Fibroblast of lung (primary cell): ENCODE measurements around the gene PRDX2. TPM values are rescaled to one million over a fixed set of nuclear protein-coding genes. Genes with fewer than 3 reads are reported as not detected.

Source experiments
- DNase-seq, 2 donors: peaks; one replicate each; pipeline versions ENCODE4 v3.0.0 to v3.0.0-alpha.2; 2010; ENCODE audit warnings: low read depth in 2 of 2
- H2AFZ ChIP-seq: 2 replicates; pipeline ENCODE4 v1.5.1; 2012; ENCODE audit warnings: low read length, control low read depth, inconsistent platforms
- H3K27ac ChIP-seq: 2 replicates; pipeline ENCODE4 v1.5.1; 2011; ENCODE audit warnings: low read length, control low read depth; ENCODE audit not compliant: insufficient read depth
- H3K27me3 ChIP-seq: 2 replicates; pipeline ENCODE4 v1.5.1; 2011; ENCODE audit warnings: mild to moderate bottlenecking, low read length; ENCODE audit not compliant: control insufficient read depth, insufficient read depth
- H3K36me3 ChIP-seq: 2 replicates; pipeline ENCODE4 v1.5.1; 2011; ENCODE audit warnings: low read length; ENCODE audit not compliant: control insufficient read depth, insufficient read depth
- H3K4me1 ChIP-seq: 2 replicates; pipeline ENCODE4 v1.5.1; 2011; ENCODE audit warnings: low read length; ENCODE audit not compliant: control insufficient read depth, insufficient read depth; ENCODE audit errors: extremely low read depth
- H3K4me2 ChIP-seq: 2 replicates; pipeline ENCODE4 v1.5.1; 2011; ENCODE audit warnings: low read length, control low read depth; ENCODE audit not compliant: insufficient read depth; ENCODE audit errors: extremely low read depth
- H3K4me3 ChIP-seq, 4 experiments: fragments of 200-600 bp in 1 of 4; sonication (generic) in 1 of 4; replicated peaks in 1 of 4; 2 replicates each; pipeline ENCODE4 v1.5.1; 2011 to 2016; ENCODE audit warnings: low read length in 4 of 4, low read depth in 3 of 4, mild to moderate bottlenecking in 3 of 4, control low read depth in 2 of 4, inconsistent platforms in 1 of 4, mixed read lengths in 1 of 4; ENCODE audit not compliant: insufficient read depth in 1 of 4; ENCODE audit errors: control extremely low read depth in 1 of 4
- H3K79me2 ChIP-seq: 2 replicates; pipeline ENCODE4 v1.5.1; 2012; ENCODE audit warnings: mild to moderate bottlenecking, low read length, inconsistent platforms; ENCODE audit not compliant: control insufficient read depth, insufficient read depth
- H3K9ac ChIP-seq: 2 replicates; pipeline ENCODE4 v1.5.1; 2011; ENCODE audit warnings: mild to moderate bottlenecking, low read length, control low read depth; ENCODE audit not compliant: insufficient read depth
- H3K9me3 ChIP-seq: 2 replicates; pipeline ENCODE4 v1.5.1; 2012; ENCODE audit warnings: low read depth, low read length; ENCODE audit not compliant: control insufficient read depth, insufficient read depth
- H4K20me1 ChIP-seq: 2 replicates; pipeline ENCODE4 v1.5.1; 2011; ENCODE audit warnings: low read length; ENCODE audit not compliant: control insufficient read depth, insufficient read depth; ENCODE audit errors: extremely low read depth
- EZH2 ChIP-seq: IDR thresholded peaks from 2 replicates; pipeline ENCODE4 v1.5.1; 2012; ENCODE audit warnings: low read length, control low read depth, mild to moderate bottlenecking; ENCODE audit errors: missing control alignments
- polyA plus RNA-seq, 2 donors: library from polyadenylated mRNA; depleted of rRNA in 1 of 2; stranded (reverse) in 1 of 2; unstranded in 1 of 2; fragments of >200 nt; gene quantifications; 2 replicates each; pipeline ENCODE4 v1.2.1, GENCODE V29; 2011 to 2012; ENCODE audit warnings: missing spikeins in 1 of 2
- total RNA-seq: library from RNA; depleted of rRNA; stranded (reverse); fragments of >200 nt; gene quantifications from 2 replicates; pipeline ENCODE4 v1.2.1, GENCODE V29; 2014
- TF ChIP-seq, protein P1 (sequence below), 2 donors: IDR thresholded peaks in 1 of 2; conservative IDR thresholded peaks in 1 of 2; 1 replicate in 1 of 2; 2 replicates in 1 of 2; pipeline ENCODE4 v1.5.1; 2011 to 2012; ENCODE audit warnings: low read length in 2 of 2, control low read depth in 1 of 2, inconsistent platforms in 1 of 2, low read depth in 1 of 2, mild to moderate bottlenecking in 1 of 2

The PRDX2 gene
- total and polyA plus RNA-seq, 2 donors (not counting 1 experiment from before 2014, with no cell fraction given) = 186 to 228 TPM

DNA sequence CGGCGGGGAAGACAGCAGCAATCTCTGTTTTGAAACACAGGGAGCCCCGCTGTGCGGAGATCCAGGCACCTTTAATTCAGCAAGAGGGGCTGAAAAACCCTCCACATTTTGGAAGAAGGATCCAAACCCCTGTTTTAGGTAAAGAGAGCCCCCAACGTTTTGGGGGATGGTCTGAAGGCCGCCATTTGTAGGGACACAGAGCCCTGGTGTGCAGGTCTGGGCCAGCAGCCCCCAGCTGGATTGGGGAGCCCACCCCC is 22.8 kb downstream of the PRDX2 start:
- no peaks in the 10 kb centered on the region for H3K36me3 ChIP-seq
- no peaks in the 10 kb centered on the region for H3K27me3 ChIP-seq
- H2AFZ ChIP-seq = no peak overlapping the region
- H3K79me2 ChIP-seq = no peaks in the 10 kb centered on the region
- DNase-seq = no peak
- H4K20me1 ChIP-seq = no peaks in the 10 kb centered on the region
- peak overlapping the region; percentile 96 for H3K4me2 ChIP-seq
- H3K9me3 ChIP-seq = no peaks in the 10 kb centered on the region
- H3K4me1 ChIP-seq = peaks cover 42% of the 10 kb centered on the region
- TF ChIP-seq EZH2 = no peak
- TF ChIP-seq, protein P1, sequence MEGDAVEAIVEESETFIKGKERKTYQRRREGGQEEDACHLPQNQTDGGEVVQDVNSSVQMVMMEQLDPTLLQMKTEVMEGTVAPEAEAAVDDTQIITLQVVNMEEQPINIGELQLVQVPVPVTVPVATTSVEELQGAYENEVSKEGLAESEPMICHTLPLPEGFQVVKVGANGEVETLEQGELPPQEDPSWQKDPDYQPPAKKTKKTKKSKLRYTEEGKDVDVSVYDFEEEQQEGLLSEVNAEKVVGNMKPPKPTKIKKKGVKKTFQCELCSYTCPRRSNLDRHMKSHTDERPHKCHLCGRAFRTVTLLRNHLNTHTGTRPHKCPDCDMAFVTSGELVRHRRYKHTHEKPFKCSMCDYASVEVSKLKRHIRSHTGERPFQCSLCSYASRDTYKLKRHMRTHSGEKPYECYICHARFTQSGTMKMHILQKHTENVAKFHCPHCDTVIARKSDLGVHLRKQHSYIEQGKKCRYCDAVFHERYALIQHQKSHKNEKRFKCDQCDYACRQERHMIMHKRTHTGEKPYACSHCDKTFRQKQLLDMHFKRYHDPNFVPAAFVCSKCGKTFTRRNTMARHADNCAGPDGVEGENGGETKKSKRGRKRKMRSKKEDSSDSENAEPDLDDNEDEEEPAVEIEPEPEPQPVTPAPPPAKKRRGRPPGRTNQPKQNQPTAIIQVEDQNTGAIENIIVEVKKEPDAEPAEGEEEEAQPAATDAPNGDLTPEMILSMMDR (conservative IDR thresholded peaks at IDR 0.05 in 1 of 2, IDR thresholded peaks at IDR 0.05 in 1 of 2; ENCODE audit: low read depth in 1 of 2, low read length in 2 of 2) = no peak
- peak overlapping the region; percentile 52 to 70 (median 60) for H3K4me3 ChIP-seq
- peak overlapping the region; percentile 94 for H3K27ac ChIP-seq
- H3K9ac ChIP-seq = peak overlapping the region; percentile 87

DNA sequence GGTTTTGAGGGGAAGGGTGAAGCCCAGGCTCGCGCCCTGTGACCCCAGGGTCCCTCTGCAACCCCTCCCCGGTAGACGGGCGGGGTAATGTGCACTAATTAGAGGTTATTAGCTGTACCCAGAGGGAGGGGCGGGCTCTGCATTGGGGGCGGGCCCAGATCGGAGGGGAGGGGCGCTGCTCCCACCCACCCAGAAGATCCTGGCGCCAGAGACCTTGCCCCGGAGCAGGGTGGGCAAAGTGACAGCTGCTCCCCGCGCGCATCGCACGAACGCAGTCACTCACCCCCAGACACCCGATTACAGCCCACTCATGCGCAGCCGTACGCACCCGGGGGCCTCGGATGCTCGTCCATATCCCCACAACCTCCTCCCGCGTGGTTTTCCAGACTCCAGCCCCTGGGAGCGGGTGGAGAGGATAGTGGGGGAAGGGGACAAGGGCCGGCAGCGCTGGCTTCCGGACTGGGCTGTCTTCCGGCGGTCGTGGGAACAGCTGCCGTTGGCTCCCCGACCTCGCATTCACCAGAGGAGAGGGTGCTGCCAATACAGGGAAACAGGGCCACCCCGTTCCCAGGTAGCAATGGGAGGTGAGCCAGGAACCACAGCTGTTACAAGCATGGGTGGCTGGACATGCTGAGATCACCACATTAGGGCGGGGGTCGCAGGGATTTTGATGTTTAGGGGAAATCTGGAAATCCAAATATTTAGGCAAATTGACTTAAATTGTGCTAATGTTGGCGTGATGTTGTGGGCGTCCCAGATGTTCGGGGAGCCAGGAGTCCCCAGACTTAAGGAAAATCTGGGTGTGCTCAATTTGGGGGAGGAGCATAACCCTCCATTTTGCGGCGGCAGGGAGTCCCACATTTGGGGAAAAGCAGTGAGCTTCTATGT is 23.3 kb downstream of the PRDX2 start:
- Histone ChIP-seq H3K4me2 (peak overlapping the region; percentile 96), H3K4me3 (peak overlapping the region; percentile 52 to 70 (median 60)), H2AFZ (peak overlapping the region; percentile 41), H3K4me1 (peaks cover 41% of the 10 kb centered on the region), H3K36me3 (no peaks in the 10 kb centered on the region), H4K20me1 (no peaks in the 10 kb centered on the region), H3K27me3 (no peaks in the 10 kb centered on the region), H3K9ac (peak overlapping the region; percentile 87), H3K79me2 (no peaks in the 10 kb centered on the region), H3K27ac (peak overlapping the region; percentile 94), H3K9me3 (no peaks in the 10 kb centered on the region)
- TF ChIP-seq, protein P1 (conservative IDR thresholded peaks at IDR 0.05 in 1 of 2, IDR thresholded peaks at IDR 0.05 in 1 of 2; ENCODE audit: low read depth in 1 of 2, low read length in 2 of 2) = no peak
- TF ChIP-seq EZH2 = no peak
- peak; percentile 78 to 83 for DNase-seq

DNA sequence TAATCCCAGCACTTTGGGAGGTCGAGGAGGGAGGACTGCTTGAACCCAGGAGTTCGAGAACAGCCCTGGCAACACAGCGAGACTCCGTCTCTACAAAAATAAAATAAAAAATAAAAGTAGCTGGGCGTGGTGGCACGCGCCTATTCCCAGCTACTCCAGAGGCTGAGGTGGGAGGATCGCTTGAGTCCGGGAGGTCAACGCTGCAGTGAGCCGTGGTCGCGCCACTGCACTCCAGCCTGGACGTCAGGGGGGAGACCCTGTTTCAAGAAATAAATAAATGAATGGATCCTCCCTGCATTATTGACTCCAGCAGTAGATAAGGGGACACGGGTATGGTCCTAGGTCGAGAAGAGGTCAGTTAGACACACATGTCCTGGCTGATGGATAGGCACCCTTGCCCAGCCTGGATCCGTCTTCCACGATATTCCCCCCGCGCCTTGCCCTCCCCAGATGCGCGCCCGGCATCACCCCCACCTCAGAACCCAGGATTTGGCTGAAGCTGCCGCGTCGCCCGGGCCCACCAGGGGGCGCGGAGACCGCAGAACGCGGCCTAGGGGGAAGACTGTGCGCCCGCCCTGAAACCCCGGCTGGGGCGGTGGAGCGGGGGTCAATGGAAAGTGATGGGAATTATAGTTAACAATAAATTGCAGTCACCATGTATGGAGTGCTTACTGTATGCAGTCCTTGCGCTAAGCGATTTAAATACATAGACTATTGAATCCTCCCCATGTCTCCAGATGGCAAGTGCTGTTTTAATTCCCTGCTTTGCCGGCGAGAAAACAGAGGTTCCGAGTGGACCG is 24.2 kb downstream of the PRDX2 start:
- Histone ChIP-seq H3K4me3 (peak overlapping the region; percentile 52 to 70 (median 60)), H3K79me2 (no peaks in the 10 kb centered on the region), H4K20me1 (no peaks in the 10 kb centered on the region), H3K27ac (peak overlapping the region; percentile 94), H3K4me1 (peaks cover 38% of the 10 kb centered on the region), H3K9ac (peak overlapping the region; percentile 87), H3K36me3 (no peaks in the 10 kb centered on the region), H3K9me3 (no peaks in the 10 kb centered on the region), H3K27me3 (no peaks in the 10 kb centered on the region), H2AFZ (peak overlapping the region; percentile 49), H3K4me2 (peak overlapping the region; percentile 96)
- TF ChIP-seq EZH2 = no peak
- TF ChIP-seq, protein P1 (conservative IDR thresholded peaks at IDR 0.05 in 1 of 2, IDR thresholded peaks at IDR 0.05 in 1 of 2; ENCODE audit: low read depth in 1 of 2, low read length in 2 of 2) = peak; percentile 77 to 89
- peak; percentile 64 to 81 for DNase-seq
